ENCODE measurements around the gene RDX.

The RDX gene

DNA sequence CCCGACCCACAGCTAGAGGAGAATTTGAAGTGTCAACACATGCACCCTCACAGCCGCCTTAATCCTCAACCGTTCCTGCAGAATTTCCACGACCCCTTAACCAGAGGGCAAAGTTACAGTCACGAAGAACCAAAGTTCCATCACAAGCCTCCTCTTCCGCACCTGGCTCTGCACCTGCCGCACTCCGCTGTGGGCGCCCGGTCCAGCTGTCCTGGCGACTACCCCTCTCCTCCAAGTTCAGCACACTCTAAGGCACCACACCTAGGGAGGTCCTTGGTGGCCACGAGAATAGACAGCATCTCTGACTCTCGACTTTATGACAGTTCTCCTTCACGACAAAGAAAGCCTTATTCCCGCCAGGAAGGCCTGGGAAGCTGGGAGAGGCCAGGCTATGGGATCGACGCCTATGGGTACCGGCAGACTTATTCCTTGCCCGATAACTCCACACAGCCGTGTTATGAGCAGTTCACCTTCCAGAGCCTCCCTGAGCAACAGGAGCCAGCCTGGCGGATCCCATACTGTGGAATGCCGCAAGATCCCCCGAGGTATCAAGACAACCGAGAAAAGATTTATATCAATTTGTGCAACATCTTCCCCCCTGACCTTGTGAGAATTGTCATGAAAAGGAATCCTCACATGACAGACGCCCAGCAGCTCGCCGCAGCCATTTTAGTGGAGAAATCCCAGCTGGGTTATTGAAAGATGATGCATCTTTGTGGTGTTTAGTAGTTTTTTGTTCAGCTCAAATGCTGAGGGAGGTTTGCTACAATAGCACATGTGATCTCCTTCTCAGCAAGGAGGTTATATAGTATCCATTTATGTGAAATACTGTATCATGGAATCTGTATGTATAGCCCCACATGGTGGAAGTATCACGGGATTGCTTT, 131.1 kb downstream of the RDX start:
- no peaks in the 10 kb centered on the region for H3K36me3 ChIP-seq (ENCODE audit: insufficient read depth, low read length)
- H3K79me2 ChIP-seq (ENCODE audit: insufficient read depth, low read length): no peaks in the 10 kb centered on the region
- no peak for TF ChIP-seq EZH2phosphoT487 (IDR thresholded peaks at IDR 0.05; ENCODE audit: borderline replicate concordance)
- TF ChIP-seq, protein P1, sequence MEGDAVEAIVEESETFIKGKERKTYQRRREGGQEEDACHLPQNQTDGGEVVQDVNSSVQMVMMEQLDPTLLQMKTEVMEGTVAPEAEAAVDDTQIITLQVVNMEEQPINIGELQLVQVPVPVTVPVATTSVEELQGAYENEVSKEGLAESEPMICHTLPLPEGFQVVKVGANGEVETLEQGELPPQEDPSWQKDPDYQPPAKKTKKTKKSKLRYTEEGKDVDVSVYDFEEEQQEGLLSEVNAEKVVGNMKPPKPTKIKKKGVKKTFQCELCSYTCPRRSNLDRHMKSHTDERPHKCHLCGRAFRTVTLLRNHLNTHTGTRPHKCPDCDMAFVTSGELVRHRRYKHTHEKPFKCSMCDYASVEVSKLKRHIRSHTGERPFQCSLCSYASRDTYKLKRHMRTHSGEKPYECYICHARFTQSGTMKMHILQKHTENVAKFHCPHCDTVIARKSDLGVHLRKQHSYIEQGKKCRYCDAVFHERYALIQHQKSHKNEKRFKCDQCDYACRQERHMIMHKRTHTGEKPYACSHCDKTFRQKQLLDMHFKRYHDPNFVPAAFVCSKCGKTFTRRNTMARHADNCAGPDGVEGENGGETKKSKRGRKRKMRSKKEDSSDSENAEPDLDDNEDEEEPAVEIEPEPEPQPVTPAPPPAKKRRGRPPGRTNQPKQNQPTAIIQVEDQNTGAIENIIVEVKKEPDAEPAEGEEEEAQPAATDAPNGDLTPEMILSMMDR (conservative IDR thresholded peaks at IDR 0.05; ENCODE audit: low read length): no peak
- H3K9me2 ChIP-seq (replicated peaks; ENCODE audit: low read depth, low read length): no peaks in the 10 kb centered on the region
- no peak overlapping the region for H2AFZ ChIP-seq (ENCODE audit: low read length)
- H3K9ac ChIP-seq (ENCODE audit: low read depth, low read length, poor library complexity, severe bottlenecking): no peak overlapping the region
- H3K4me1 ChIP-seq (ENCODE audit: insufficient read depth, low read length, poor library complexity, severe bottlenecking): no peaks in the 10 kb centered on the region
- no peak overlapping the region for H3K4me3 ChIP-seq (ENCODE audit: low read length, poor library complexity, severe bottlenecking)
- H3K4me2 ChIP-seq (ENCODE audit: low read depth, low read length, poor library complexity, severe bottlenecking): no peak overlapping the region
- H3K27me3 ChIP-seq (ENCODE audit: insufficient read depth, low read length, poor library complexity, severe bottlenecking): no peaks in the 10 kb centered on the region
- H3F3A ChIP-seq (ENCODE audit: low read depth): no peaks in the 10 kb centered on the region
- H3K9me3 ChIP-seq (ENCODE audit: insufficient read depth, low read depth, low read length): no peaks in the 10 kb centered on the region
- H4K20me1 ChIP-seq (ENCODE audit: insufficient read depth, low read length, poor library complexity, severe bottlenecking): no peaks in the 10 kb centered on the region

DNA sequence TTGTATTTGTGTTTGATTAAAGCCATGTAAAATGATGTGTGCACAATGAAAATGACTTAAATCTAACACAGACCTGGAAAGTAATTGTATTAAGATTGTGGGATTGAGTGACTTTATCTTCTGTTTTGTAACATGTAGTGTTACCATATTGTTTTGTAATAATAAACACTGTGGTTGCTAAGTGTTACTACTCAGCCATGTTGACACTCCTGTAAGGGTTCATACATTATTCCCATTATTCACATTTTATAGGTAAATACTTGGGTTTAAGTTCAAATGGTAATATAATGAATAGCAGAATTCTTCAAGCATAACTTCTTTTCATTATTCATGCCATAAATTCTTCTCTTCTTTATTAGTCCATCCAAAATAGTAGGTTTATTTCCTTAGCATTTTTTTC, 134.2 kb downstream of the RDX start:
- no peak overlapping the region for H2AFZ ChIP-seq (ENCODE audit: low read length)
- no peaks in the 10 kb centered on the region for H4K20me1 ChIP-seq (ENCODE audit: insufficient read depth, low read length, poor library complexity, severe bottlenecking)
- no peaks in the 10 kb centered on the region for H3K9me2 ChIP-seq (replicated peaks; ENCODE audit: low read depth, low read length)
- no peak overlapping the region for H3K4me3 ChIP-seq (ENCODE audit: low read length, poor library complexity, severe bottlenecking)
- TF ChIP-seq EZH2phosphoT487 (IDR thresholded peaks at IDR 0.05; ENCODE audit: borderline replicate concordance): no peak
- TF ChIP-seq, protein P1 (conservative IDR thresholded peaks at IDR 0.05; ENCODE audit: low read length): no peak
- H3K79me2 ChIP-seq (ENCODE audit: insufficient read depth, low read length): no peaks in the 10 kb centered on the region
- no peaks in the 10 kb centered on the region for H3K27me3 ChIP-seq (ENCODE audit: insufficient read depth, low read length, poor library complexity, severe bottlenecking)
- H3K36me3 ChIP-seq (ENCODE audit: insufficient read depth, low read length): no peaks in the 10 kb centered on the region
- H3K9me3 ChIP-seq (ENCODE audit: insufficient read depth, low read depth, low read length): no peaks in the 10 kb centered on the region
- H3K4me1 ChIP-seq (ENCODE audit: insufficient read depth, low read length, poor library complexity, severe bottlenecking): no peaks in the 10 kb centered on the region
- H3F3A ChIP-seq (ENCODE audit: low read depth): no peaks in the 10 kb centered on the region
- no peak overlapping the region for H3K4me2 ChIP-seq (ENCODE audit: low read depth, low read length, poor library complexity, severe bottlenecking)
- H3K9ac ChIP-seq (ENCODE audit: low read depth, low read length, poor library complexity, severe bottlenecking): no peak overlapping the region

GRCh38 chr11:110161061-110161460, 135.4 kb downstream of the RDX start:
- H3K9ac ChIP-seq (ENCODE audit: low read depth, low read length, poor library complexity, severe bottlenecking): no peak overlapping the region
- TF ChIP-seq, protein P1 (conservative IDR thresholded peaks at IDR 0.05; ENCODE audit: low read length): no peak
- H2AFZ ChIP-seq (ENCODE audit: low read length): no peak overlapping the region
- H3K36me3 ChIP-seq (ENCODE audit: insufficient read depth, low read length): no peaks in the 10 kb centered on the region
- no peaks in the 10 kb centered on the region for H4K20me1 ChIP-seq (ENCODE audit: insufficient read depth, low read length, poor library complexity, severe bottlenecking)
- no peaks in the 10 kb centered on the region for H3K4me1 ChIP-seq (ENCODE audit: insufficient read depth, low read length, poor library complexity, severe bottlenecking)
- no peak overlapping the region for H3K4me2 ChIP-seq (ENCODE audit: low read depth, low read length, poor library complexity, severe bottlenecking)
- H3K4me3 ChIP-seq (ENCODE audit: low read length, poor library complexity, severe bottlenecking): no peak overlapping the region
- H3K79me2 ChIP-seq (ENCODE audit: insufficient read depth, low read length): no peaks in the 10 kb centered on the region
- no peaks in the 10 kb centered on the region for H3F3A ChIP-seq (ENCODE audit: low read depth)
- no peaks in the 10 kb centered on the region for H3K27me3 ChIP-seq (ENCODE audit: insufficient read depth, low read length, poor library complexity, severe bottlenecking)
- H3K9me2 ChIP-seq (replicated peaks; ENCODE audit: low read depth, low read length): no peaks in the 10 kb centered on the region
- no peaks in the 10 kb centered on the region for H3K9me3 ChIP-seq (ENCODE audit: insufficient read depth, low read depth, low read length)
